ENCODE data around the gene PPA1.

- no peak for TF ChIP-seq ARNTL (CRISPR knock-in tag; IDR thresholded peaks at IDR 0.05; ENCODE audit: borderline replicate concordance, low read depth)
- TF ChIP-seq, protein P1, sequence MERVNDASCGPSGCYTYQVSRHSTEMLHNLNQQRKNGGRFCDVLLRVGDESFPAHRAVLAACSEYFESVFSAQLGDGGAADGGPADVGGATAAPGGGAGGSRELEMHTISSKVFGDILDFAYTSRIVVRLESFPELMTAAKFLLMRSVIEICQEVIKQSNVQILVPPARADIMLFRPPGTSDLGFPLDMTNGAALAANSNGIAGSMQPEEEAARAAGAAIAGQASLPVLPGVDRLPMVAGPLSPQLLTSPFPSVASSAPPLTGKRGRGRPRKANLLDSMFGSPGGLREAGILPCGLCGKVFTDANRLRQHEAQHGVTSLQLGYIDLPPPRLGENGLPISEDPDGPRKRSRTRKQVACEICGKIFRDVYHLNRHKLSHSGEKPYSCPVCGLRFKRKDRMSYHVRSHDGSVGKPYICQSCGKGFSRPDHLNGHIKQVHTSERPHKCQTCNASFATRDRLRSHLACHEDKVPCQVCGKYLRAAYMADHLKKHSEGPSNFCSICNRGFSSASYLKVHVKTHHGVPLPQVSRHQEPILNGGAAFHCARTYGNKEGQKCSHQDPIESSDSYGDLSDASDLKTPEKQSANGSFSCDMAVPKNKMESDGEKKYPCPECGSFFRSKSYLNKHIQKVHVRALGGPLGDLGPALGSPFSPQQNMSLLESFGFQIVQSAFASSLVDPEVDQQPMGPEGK (CRISPR knock-in tag; IDR thresholded peaks at IDR 0.05; ENCODE audit: borderline replicate concordance) = no peak
- no peak for TF ChIP-seq CSDC2 (CRISPR knock-in tag; IDR thresholded peaks at IDR 0.05)
- TF ChIP-seq, protein P2, sequence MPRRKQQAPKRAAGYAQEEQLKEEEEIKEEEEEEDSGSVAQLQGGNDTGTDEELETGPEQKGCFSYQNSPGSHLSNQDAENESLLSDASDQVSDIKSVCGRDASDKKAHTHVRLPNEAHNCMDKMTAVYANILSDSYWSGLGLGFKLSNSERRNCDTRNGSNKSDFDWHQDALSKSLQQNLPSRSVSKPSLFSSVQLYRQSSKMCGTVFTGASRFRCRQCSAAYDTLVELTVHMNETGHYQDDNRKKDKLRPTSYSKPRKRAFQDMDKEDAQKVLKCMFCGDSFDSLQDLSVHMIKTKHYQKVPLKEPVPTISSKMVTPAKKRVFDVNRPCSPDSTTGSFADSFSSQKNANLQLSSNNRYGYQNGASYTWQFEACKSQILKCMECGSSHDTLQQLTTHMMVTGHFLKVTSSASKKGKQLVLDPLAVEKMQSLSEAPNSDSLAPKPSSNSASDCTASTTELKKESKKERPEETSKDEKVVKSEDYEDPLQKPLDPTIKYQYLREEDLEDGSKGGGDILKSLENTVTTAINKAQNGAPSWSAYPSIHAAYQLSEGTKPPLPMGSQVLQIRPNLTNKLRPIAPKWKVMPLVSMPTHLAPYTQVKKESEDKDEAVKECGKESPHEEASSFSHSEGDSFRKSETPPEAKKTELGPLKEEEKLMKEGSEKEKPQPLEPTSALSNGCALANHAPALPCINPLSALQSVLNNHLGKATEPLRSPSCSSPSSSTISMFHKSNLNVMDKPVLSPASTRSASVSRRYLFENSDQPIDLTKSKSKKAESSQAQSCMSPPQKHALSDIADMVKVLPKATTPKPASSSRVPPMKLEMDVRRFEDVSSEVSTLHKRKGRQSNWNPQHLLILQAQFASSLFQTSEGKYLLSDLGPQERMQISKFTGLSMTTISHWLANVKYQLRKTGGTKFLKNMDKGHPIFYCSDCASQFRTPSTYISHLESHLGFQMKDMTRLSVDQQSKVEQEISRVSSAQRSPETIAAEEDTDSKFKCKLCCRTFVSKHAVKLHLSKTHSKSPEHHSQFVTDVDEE (CRISPR knock-in tag; IDR thresholded peaks at IDR 0.05) = no peak
- no peak for TF ChIP-seq ZNF565 (CRISPR knock-in tag; conservative IDR thresholded peaks at IDR 0.05; ENCODE audit: low read depth)
- no peak for TF ChIP-seq ZNF8 (CRISPR knock-in tag; IDR thresholded peaks at IDR 0.05)
- no peak for TF ChIP-seq CSRNP3 (CRISPR knock-in tag; IDR thresholded peaks at IDR 0.05)
- TF ChIP-seq ZFP3 (CRISPR knock-in tag; IDR thresholded peaks at IDR 0.05) = no peak
- TF ChIP-seq RARB (CRISPR knock-in tag; IDR thresholded peaks at IDR 0.05) = no peak
- TF ChIP-seq ZFP30 (CRISPR knock-in tag; IDR thresholded peaks at IDR 0.05) = no peak
- no peak for TF ChIP-seq ZNF70 (CRISPR knock-in tag; IDR thresholded peaks at IDR 0.05)
- TF ChIP-seq TCF4 (CRISPR knock-in tag; IDR thresholded peaks at IDR 0.05; ENCODE audit: borderline replicate concordance) = no peak
- no peak for TF ChIP-seq ZC3H10 (CRISPR knock-in tag; IDR thresholded peaks at IDR 0.05)
These were observed 55.0 kb downstream of the PPA1 start for GRCh38 chr10:70178139-70178725.

Data from SK-N-SH treated with all-trans-retinoic acid at 6 μM for 48 hours (cell line).